Neural cell (in vitro differentiated cells): ENCODE measurements around the gene TXNDC16. TPM values are rescaled to one million over a fixed set of nuclear protein-coding genes. Genes with fewer than 3 reads are reported as not detected.

ENCODE experiments used
- H2AFZ ChIP-seq: fragments of 200-600, 300-800 bp; sonication (generic), shearing (Covaris generic); 2 replicates; pipeline ENCODE4 v1.6.0; 2014; ENCODE audit warnings: low read depth, mild to moderate bottlenecking, antibody characterized with exemption, low read length, moderate library complexity
- H3F3A ChIP-seq: fragments of 200-600 bp; shearing (Covaris generic); 2 replicates; pipeline ENCODE4 v1.6.1; 2016; ENCODE audit warnings: mild to moderate bottlenecking, moderate library complexity, mixed read lengths, antibody characterized with exemption, low read length; ENCODE audit not compliant: insufficient read depth, poor library complexity, severe bottlenecking
- H3K27ac ChIP-seq: fragments of 200-600, 300-800 bp; sonication (generic), shearing (Covaris generic); 2 replicates; pipeline ENCODE4 v1.5.1; 2014; ENCODE audit warnings: mild to moderate bottlenecking, low read length, moderate library complexity
- H3K27me3 ChIP-seq: fragments of 300-800, 200-600 bp; sonication (generic), shearing (Covaris generic); 2 replicates; pipeline ENCODE4 v1.6.0; 2014; ENCODE audit warnings: mild to moderate bottlenecking, low read depth, low read length, moderate library complexity; ENCODE audit not compliant: insufficient read depth
- H3K36me3 ChIP-seq: fragments of 300-800, 200-600 bp; sonication (generic), shearing (Covaris generic); 2 replicates; pipeline ENCODE4 v1.5.1; 2014; ENCODE audit warnings: mild to moderate bottlenecking, antibody characterized with exemption, low read length, moderate library complexity; ENCODE audit not compliant: insufficient read depth
- H3K4me2 ChIP-seq: fragments of 300-800, 200-600 bp; sonication (generic), shearing (Covaris generic); 2 replicates; pipeline ENCODE4 v1.6.0; 2014; ENCODE audit warnings: mild to moderate bottlenecking, low read length
- H3K4me3 ChIP-seq: fragments of 300-800, 200-600 bp; sonication (generic), shearing (Covaris generic); 2 replicates; pipeline ENCODE4 v1.5.1; 2014; ENCODE audit warnings: mild to moderate bottlenecking, low read length, moderate library complexity
- H3K79me2 ChIP-seq: fragments of 200-600 bp; shearing (Covaris generic); replicated peaks from 2 replicates; pipeline ENCODE4 v1.6.0; 2014; ENCODE audit warnings: mild to moderate bottlenecking, low read length, moderate library complexity; ENCODE audit not compliant: insufficient read depth
- H3K9ac ChIP-seq: fragments of 300-800, 200-600 bp; sonication (generic), shearing (Covaris generic); 2 replicates; pipeline ENCODE4 v1.6.1; 2016; ENCODE audit warnings: mild to moderate bottlenecking, low read length, mixed read lengths
- H3K9me2 ChIP-seq: fragments of 200-600 bp; shearing (Covaris generic); 2 replicates; pipeline ENCODE4 v1.6.1; 2016; ENCODE audit warnings: mild to moderate bottlenecking, low read length, mixed read lengths; ENCODE audit not compliant: insufficient read depth
- H3K9me3 ChIP-seq: fragments of 200-600, 300-800 bp; sonication (generic), shearing (Covaris generic); 2 replicates; pipeline ENCODE4 v1.6.1; 2016; ENCODE audit warnings: mild to moderate bottlenecking, mixed run types, low read length, moderate library complexity, mixed read lengths
- H4K20me1 ChIP-seq: fragments of 200-600 bp; shearing (Covaris generic); 2 replicates; pipeline ENCODE4 v1.6.1; 2016; ENCODE audit warnings: mild to moderate bottlenecking, mixed run types; ENCODE audit not compliant: insufficient read depth
- CTCF ChIP-seq: fragments of 450-650 bp; IDR thresholded peaks from 2 replicates; pipeline ENCODE4 v1.5.1; 2014; ENCODE audit warnings: antibody characterized with exemption, mild to moderate bottlenecking, moderate library complexity; ENCODE audit not compliant: poor library complexity, severe bottlenecking
- EP300 ChIP-seq: fragments of 450-650 bp; conservative IDR thresholded peaks from 2 replicates; pipeline ENCODE4 v1.6.1; 2014; ENCODE audit warnings: antibody characterized with exemption, mild to moderate bottlenecking, moderate library complexity; ENCODE audit not compliant: poor library complexity, severe bottlenecking
- EZH2 ChIP-seq: fragments of 200-600, 300-800 bp; shearing (Covaris generic), sonication (generic); IDR thresholded peaks from 2 replicates; pipeline ENCODE4 v1.6.1; 2014; ENCODE audit warnings: antibody characterized with exemption, low read length, borderline replicate concordance, mild to moderate bottlenecking; ENCODE audit not compliant: insufficient read depth, poor library complexity, severe bottlenecking
- MXI1 ChIP-seq: fragments of 450-650 bp; conservative IDR thresholded peaks from 2 replicates; pipeline ENCODE4 v1.6.1; 2014; ENCODE audit warnings: antibody characterized with exemption, mild to moderate bottlenecking; ENCODE audit not compliant: poor library complexity, severe bottlenecking
- REST ChIP-seq: IDR thresholded peaks from 2 replicates; pipeline ENCODE4 v1.6.1; 2012; ENCODE audit warnings: borderline replicate concordance
- SMC3 ChIP-seq: fragments of 450-650 bp; conservative IDR thresholded peaks from 2 replicates; pipeline ENCODE4 v1.6.1; 2014; ENCODE audit warnings: antibody characterized with exemption, mild to moderate bottlenecking, moderate library complexity; ENCODE audit not compliant: poor library complexity
- TAF1 ChIP-seq: IDR thresholded peaks from 2 replicates; pipeline ENCODE4 v1.6.1; 2012; ENCODE audit warnings: low read depth
- polyA plus RNA-seq: library from polyadenylated mRNA; depleted of rRNA; stranded (reverse); fragments of >200 nt; gene quantifications from 2 replicates; pipeline ENCODE4 v1.2.3, GENCODE V29; 2014

Gene TXNDC16
- polyA plus RNA-seq, 1 donor from 2014 or later = 58.4 TPM

GRCh38 chr14:52550661-52551060 lies 1.6 kb downstream of the TXNDC16 start:
- peak overlapping the region; percentile 99 for H3K4me2 ChIP-seq
- H3K36me3 ChIP-seq = no peaks in the 10 kb centered on the region

GRCh38 chr14:52547526-52547925 lies 4.8 kb downstream of the TXNDC16 start:
- H3F3A ChIP-seq = peaks cover 11% of the 10 kb centered on the region
- H3K79me2 ChIP-seq = peaks cover 50% of the 10 kb centered on the region
- H4K20me1 ChIP-seq = no peaks in the 10 kb centered on the region
- no peaks in the 10 kb centered on the region for H3K9me3 ChIP-seq
- no peak overlapping the region for H3K27ac ChIP-seq
- no peak overlapping the region for H3K4me3 ChIP-seq
- no peak overlapping the region for H2AFZ ChIP-seq
- no peaks in the 10 kb centered on the region for H3K9me2 ChIP-seq
- H3K4me2 ChIP-seq = no peak overlapping the region
- no peaks in the 10 kb centered on the region for H3K27me3 ChIP-seq
- no peak for TF ChIP-seq MXI1
- TF ChIP-seq CTCF = no peak
- no peak for TF ChIP-seq TAF1
- no peak for TF ChIP-seq EP300
- TF ChIP-seq REST = no peak
- no peak for TF ChIP-seq EZH2
- H3K9ac ChIP-seq = no peak overlapping the region
- peaks cover 5% of the 10 kb centered on the region for H3K36me3 ChIP-seq

More at GRCh38 chr14:52550661-52551060, 1.6 kb downstream of the TXNDC16 start:
- H3K9me2 ChIP-seq = no peaks in the 10 kb centered on the region
- peak overlapping the region; percentile 88 for H3K4me3 ChIP-seq
- H3K9ac ChIP-seq = peak overlapping the region; percentile 95
- H3F3A ChIP-seq = peaks cover 11% of the 10 kb centered on the region
- TF ChIP-seq REST = peak; percentile 35
- TF ChIP-seq SMC3 = no peak
- no peaks in the 10 kb centered on the region for H3K27me3 ChIP-seq
- H2AFZ ChIP-seq = peak overlapping the region; percentile 65
- H3K9me3 ChIP-seq = no peaks in the 10 kb centered on the region
- H3K79me2 ChIP-seq = peaks cover 70% of the 10 kb centered on the region
- H3K27ac ChIP-seq = peak overlapping the region; percentile 96
- H4K20me1 ChIP-seq = no peaks in the 10 kb centered on the region
